Gastrocnemius medialis (tissue), 4 donors: ENCODE results near the gene COQ3.

Experiments used
- CTCF ChIP-seq, 5 experiments: fragments of 450-650 bp in 3 of 5; fragments of 200-600 bp in 2 of 5; sonication (generic) in 2 of 5; IDR thresholded peaks in 4 of 5; conservative IDR thresholded peaks in 1 of 5; 1 replicate in 4 of 5; 2 replicates in 1 of 5; pipeline ENCODE4 v1.5.1; 2016 to 2019; ENCODE audit warnings: antibody characterized with exemption in 5 of 5, mild to moderate bottlenecking in 3 of 5, moderate library complexity in 3 of 5
- POLR2A ChIP-seq, 2 donors: fragments of 450-650 bp; IDR thresholded peaks; one replicate each; pipeline ENCODE4 v1.6.1; 2017; ENCODE audit warnings: antibody characterized with exemption in 2 of 2, mild to moderate bottlenecking in 2 of 2, moderate library complexity in 2 of 2

- TF ChIP-seq POLR2A (IDR thresholded peaks at IDR 0.05) (no peak), CTCF (IDR thresholded peaks at IDR 0.05 in 4 of 5, conservative IDR thresholded peaks at IDR 0.05 in 1 of 5) (no peak)
Observed at GRCh38 chr6:99344289-99344688, 49.7 kb downstream of the COQ3 start.
